HG02759 (cell line): ENCODE results near the gene KANK4.
A peak's percentile ranks its signal among the peaks of the same experiment; 100 is the strongest.
"Not testable (repeated sequence)": the region's sequence is repeated elsewhere in the genome, so short reads cannot be mapped to it uniquely, and the experiment has no call there.

Source experiments
- ATAC-seq: cut with Tn5 transposase; IDR thresholded peaks from one replicate; pipeline ENCODE4 v1.9.1; 2021; ENCODE audit warnings: mild to moderate bottlenecking, moderate library complexity; ENCODE audit not compliant: unreplicated experiment

Gene KANK4

DNA sequence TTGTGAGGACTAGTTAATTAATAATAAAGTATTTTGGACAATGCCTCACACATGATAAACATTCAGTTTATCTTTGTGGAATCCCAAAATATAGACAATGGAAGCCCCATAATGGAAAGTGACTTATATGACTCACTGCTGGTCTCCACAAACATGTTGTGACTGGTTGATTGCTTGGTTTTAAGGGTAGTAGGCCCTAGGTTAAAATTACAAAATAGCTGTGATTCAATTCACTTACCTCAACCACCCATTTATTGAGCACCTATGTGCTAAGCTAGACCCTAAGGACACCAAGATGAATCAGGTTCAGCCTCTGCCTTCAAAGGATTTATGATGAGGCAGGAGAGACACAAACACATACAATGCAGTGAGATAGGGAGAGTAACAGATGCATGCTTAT is 42.4 kb downstream of the KANK4 start:
- no peak for ATAC-seq

- ATAC-seq = no peak
Measured at GRCh38 chr1:62274496-62275485, 44.4 kb downstream of the KANK4 start.

DNA sequence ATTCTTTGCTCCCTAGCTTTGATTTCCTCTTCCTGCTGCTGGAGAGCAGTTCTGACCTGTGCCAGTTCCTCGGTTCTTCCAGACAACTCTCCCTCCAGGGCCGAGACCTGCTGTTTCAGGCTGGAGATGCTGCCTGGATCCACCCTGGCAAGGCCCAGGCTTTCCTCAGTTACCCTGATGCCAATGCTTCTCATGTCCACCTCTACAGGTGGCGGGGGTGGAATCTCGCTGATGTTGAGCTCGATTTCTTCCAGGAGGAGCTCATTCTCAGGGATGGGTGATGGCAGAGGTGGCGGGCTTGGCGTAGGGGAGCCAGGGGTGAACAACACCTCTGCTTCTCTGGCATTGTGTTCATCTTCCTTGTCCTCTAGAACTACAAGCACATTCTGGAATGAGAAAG is 45.3 kb downstream of the KANK4 start:
- no peak for ATAC-seq

DNA sequence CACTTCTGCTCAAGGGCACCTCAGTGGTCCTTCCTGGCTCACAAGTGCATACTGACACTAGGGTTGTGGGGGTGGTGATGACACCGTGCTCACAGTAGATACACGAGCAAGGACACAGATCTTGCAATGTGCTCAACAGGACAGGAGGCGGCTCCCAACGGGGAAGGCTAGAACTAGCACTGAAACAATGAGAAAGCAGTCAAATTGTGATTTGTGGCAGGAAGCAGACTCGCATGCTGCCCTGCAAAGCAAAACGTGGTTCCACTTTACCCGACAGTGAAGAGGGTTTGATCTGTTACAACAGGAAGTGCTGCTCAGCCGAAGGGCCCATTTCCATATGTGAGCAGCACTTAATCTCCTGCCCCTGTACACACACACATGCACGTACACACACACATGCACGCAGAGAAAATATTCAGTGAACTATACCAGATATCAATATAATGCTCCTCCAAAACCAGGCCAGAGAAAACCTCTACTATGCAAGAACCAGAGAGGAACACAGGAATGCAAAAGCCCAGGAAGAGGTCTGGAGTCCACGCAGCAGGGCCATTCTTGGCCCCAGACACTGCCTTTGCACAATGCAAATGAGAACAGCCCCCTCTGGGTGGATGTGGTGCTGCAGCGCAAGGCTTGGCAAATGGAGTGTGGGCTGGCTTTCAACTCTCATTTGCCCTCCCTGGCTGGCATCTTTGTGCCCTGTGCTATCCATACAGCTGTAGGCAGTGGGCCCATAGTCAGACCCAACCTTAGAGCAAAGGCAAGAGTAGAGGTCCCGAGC is 47.1 kb downstream of the KANK4 start:
- peak; percentile 91 for ATAC-seq

DNA sequence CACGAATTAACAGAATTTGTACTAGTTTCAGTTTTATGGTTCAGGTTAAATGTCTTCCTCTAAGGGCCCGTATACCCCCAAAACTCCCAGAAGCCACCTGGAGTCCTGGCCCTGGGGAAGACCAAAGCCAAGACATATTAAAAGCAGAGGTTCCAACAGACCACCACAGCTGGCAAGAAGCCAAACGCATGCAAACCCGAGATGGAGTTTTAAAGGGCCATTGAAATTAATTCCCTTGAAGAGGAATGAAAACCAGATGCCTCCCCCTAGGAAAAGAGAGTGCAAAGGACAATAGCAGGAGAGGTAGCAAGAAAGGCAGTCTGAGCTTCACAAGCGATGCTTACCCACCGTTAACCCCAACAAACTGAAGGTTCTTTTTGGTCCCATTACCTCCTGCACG is 48.1 kb downstream of the KANK4 start:
- ATAC-seq = no peak

- ATAC-seq = no peak
Measured at GRCh38 chr1:62269851-62270495, 49.3 kb downstream of the KANK4 start.

DNA sequence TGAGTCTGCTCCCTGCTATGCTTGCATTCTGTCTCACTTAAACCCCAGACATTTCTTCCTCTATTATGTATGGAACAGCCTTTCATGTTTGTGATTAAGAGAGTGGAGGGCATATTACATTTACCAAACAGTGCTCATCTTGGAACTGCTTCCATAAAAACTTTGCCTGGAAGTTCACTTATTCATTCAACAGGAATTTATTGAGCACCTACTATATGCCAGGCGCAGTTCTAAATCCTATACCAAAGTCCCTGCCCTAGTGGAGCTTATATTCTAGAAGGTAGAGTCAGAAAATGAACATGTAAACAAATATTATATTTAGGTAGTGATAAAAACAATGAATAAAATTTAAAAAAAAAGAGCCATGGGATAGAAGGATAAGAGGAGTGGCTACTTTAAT is 49.8 kb downstream of the KANK4 start:
- ATAC-seq = no peak

GRCh38 chr1:62268315-62268714 is 50.9 kb downstream of the KANK4 start:
- no peak for ATAC-seq

GRCh38 chr1:62265956-62266935 is 53.0 kb downstream of the KANK4 start:
- no peak for ATAC-seq

DNA sequence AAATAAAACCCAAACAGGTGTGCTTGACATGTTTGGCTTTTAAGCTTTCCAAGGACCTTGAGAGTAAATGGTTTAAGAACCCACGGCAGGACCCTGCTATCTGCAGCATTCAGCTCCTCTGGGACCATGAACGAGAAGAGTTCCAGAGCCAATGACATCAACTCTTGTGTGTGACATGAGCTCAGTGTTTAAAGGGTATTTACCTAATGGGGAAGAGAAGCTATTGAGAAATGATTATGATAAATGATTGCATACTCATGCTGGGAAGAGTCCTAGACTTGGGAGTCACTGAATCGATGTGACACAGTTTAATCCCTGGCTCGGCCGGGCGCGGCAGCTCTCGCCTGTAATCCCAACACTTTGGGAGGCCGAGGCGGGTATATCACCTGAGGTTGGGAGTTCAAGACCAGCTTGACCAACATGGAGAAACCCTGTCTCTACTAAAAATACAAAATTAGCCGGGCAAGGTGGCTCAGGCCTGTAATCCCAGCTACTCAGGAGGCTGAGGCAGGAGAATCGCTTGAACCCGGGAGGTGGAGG is 55.4 kb downstream of the KANK4 start:
- no peak for ATAC-seq

DNA sequence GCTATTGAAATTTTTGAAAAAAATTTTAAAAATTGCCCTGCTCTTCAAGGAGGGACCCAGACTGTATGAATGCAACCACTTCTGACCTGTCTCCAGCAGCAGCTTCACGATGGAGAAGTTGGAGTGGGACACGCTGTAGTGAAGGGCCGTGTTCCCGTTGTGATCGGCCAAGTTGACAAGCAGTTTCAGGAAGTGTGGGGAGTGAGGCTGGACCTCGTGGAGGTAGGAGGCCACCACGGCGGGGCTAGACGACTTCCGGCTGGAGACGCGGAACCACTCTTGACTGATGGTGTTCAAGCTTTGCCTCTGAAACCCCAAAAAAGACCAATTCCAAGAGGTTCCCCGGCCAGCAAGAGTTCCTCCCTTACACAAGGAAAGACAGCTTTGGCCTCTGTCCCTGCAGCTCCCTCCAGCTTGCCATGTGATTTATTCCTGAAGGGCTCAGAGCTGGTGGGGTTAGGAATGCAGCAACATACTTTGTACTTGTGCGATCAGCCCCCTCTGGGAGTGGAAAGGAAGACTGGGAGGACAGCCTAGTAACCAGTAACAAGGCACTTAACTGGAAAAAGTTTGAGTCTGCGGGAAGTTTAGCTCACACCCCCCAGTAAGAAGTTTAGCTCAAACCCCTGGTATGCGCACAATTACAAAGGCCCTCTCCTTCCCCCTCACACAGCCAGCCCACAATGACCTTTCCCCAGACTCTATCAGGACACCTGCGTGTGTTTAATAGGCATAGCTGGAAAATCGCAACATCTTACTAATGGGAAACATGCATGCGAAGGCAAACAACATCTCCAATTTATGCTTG is 56.0 kb downstream of the KANK4 start:
- ATAC-seq = no peak

DNA sequence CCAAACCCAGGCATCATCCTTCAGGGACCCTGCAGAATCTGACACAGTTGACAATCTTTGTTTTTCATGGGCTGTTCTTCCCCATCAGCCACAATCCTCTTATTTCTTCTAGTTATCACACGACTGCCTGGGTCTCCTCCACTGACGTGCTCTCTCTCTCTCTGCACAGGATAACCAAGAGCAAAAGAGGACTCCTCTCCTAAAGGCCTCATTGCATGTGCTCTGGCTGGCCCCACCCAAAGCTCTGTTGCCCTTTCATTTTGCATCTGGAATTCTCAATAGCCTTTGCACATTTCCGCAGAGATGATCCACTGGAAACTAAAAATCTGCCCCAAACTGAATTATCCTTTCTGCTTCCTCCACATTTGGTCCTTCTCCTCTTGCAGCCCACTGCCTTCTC is 58.5 kb downstream of the KANK4 start:
- no peak for ATAC-seq

DNA sequence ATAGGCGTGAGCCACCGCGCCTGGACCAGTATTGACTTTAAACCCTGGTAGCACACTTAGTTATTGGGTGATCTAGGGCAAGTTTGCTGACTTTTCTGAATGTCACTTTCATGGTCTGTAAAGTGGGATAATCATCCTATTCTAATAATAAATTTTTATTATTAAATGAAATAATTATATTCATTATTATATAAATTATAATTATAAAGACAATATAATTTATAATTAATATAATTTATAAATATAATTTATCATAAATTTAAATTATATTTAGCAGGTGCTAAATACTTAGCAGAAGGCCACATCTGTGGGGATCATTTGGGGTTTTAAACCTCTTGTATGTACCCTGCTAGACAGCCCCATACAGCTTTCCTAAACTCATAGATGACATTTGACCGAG is 59.7 kb downstream of the KANK4 start:
- no peak for ATAC-seq

DNA sequence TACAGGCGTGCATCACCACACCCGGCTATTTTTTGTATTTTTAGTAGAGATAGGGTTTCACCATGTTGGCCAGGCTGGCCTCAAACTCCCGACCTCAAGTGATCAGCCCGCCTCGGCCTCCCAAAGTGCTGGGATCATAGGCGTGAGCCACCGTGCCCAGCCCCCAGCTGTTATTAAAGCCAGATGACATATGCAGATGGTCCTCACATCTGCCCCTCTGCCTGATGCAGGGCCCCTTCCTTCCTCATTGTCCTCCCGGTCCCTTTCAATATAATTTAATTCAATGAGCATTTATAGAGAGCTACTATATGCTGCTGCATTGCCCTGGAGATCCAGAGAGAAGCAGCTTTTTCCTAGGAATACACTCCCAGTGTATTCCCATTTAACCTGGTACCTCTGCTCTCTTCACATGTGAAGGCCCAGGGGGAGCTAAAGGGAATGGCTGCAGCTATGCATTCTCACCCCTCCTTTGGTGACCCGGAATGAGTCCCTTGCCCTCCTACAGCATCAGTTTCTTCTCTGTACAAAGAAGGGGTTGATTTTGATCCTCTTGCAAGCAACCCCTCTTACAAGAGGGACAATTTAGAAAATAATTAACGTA is 69.0 kb downstream of the KANK4 start:
- no peak for ATAC-seq

GRCh38 chr1:62247391-62248168 is 71.7 kb downstream of the KANK4 start:
- no peak for ATAC-seq

GRCh38 chr1:62245201-62245600 is 74.0 kb downstream of the KANK4 start:
- no peak for ATAC-seq

GRCh38 chr1:62244380-62244779 is 74.9 kb downstream of the KANK4 start:
- not testable (repeated sequence) for ATAC-seq
